Activated CD8-positive, alpha-beta memory T cell treated with anti-CD3 and anti-CD28 coated beads, Interleukin-2, amount 50 U/mL, for 24 hours (primary cell): ENCODE measurements around the gene ZNF609.

Source experiments
- DNase-seq: peaks from one replicate; pipeline ENCODE4 v3.0.0-alpha.2; 2020; ENCODE audit errors: extremely low read depth

Gene ZNF609

DNA sequence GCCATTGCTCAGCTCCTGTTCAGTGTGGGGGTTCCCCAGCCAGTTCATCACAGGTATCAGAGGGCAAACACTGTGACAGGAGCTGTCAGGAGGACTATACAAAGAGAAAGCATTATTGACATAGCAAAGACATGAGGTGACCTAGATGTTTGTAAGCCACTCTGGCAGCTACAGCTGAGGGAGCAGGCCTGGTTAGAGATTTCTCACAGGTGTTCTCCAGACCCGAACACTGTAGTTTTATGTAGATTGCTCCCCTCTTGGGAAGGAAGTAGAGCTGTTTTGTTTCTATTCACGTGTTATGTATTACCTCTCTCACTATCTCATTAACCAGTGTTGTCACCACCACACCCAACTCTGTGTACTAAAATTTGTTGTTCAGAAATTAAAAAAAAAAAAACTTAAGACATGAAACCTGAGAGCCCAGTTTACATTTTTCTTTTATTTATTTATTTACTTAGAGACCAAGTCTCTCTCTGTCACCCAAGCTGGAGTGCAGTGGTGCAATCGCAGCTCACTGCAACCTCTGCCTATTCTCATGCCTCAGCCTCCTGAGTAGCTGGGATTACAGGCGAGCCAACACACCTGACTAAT is 191.3 kb downstream of the ZNF609 start:
- DNase-seq, result no peak

DNA sequence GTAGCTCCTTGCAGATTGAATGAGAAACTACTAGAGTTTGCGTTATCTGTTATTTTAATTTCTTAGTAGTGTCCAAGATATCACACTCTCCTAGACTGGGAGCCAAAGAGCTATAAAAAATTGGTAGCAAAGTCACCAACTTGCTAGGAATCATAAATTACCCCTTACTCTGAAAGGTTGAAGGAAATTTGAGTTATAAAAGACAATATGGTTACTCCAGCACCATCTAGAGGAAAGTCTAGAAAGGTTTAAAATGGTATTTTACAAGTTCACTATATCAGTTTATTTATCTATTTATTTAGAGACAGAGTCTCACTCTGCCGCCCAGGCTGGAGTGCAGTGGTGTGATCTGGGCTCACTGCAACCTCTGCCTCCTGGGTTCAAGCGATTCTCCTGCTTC is 193.4 kb downstream of the ZNF609 start:
- DNase-seq, result no peak

DNA sequence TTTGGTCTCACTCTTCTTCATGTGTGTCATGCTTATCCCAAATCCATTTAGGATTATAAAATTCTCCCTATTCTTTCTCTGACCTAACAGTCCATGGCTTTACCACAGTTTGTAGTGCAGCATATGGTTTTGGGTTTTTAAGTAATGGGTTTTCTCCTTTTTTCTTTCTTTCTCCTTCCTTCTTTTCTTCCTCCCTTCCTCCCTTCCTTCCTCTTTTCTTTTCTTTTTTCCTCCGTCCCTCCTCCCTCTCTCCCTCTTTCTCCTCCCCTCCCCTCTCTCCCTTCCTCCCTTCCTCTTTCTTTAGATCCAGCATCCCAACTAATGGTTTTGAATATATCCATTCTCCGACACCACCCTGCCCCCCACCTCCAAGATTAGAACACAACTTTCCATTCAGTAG is 196.1 kb downstream of the ZNF609 start:
- no peak for DNase-seq

DNA sequence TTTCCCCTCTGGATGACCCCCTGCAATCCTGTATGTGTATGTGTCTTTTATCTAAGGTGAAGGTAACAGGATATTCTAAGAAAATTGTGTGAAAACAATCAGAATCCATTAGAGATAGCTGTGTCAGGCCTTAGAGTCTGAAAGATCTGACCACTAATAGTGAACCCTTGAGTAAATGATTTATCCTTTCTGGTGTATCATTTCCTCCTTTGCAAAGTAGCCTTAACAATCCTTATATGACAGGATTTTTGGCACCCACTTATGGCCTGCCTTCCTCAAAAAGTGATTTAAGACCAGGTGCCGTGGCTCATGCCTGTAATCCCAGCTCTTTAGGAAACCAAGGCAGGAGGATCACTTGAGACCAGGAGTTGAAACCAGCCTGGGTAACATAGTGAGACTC is 204.8 kb downstream of the ZNF609 start:
- no peak for DNase-seq

DNA sequence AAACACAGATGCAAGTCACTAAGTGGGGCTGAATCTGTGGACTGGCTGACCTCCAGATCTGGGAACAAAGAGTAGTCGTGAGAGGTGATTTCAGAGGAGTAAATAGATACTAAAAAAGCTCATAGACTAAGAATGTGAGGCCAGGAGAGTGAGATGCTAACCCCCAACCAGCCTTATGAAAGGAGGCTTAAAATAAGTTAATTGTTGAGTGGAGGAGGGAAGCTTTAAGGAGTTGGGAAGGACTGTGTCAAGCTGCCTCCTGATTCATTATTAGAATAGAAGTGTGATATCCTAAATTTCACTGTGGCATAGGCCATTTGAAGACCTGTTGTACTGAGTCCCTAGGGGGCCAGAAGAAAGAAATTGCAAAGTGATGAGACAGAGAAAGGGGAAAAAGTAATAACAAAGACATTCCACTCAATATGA is 207.4 kb downstream of the ZNF609 start:
- DNase-seq, result no peak

DNA sequence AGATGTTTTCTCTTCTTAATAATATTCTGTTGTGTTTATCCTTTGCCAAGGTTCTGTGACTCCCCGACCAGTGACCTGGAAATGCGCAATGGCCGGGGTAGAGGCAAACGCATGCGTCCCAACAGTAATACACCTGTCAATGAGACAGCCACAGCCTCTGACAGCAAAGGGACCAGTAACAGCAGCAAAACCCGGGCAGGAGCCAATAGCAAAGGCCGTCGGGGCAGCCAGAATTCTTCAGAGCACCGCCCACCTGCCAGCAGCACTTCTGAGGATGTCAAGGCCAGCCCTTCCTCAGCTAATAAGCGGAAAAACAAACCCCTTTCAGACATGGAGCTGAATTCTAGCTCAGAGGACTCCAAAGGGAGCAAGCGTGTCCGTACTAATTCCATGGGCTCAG is 213.5 kb downstream of the ZNF609 start:
- DNase-seq, result no peak

DNA sequence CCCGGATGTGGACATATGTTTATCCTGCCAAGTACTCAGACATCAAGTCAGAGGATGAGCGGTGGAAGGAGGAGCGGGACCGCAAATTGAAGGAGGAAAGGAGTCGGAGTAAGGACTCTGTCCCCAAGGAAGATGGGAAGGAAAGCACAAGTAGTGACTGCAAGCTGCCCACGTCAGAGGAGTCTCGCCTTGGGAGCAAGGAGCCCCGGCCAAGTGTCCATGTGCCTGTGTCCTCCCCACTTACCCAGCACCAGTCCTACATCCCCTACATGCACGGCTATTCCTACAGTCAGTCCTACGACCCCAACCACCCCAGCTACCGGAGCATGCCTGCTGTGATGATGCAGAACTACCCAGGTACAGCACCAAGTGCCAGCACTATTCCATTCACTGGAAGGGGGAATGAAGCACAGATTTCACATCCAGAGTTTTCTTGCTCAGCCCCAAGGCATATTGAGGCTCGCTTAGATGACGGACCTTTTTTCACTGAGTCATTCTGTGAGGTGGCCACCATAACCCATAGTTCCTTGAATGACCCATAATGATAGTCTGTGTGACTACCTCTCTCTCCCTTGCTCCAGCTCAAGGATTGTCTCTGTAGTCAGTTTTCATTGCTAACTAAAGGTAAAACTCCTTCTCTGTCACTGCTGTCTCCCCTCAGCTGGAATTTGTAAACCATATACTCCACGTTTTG is 217.9 kb downstream of the ZNF609 start:
- DNase-seq, result no peak

DNA sequence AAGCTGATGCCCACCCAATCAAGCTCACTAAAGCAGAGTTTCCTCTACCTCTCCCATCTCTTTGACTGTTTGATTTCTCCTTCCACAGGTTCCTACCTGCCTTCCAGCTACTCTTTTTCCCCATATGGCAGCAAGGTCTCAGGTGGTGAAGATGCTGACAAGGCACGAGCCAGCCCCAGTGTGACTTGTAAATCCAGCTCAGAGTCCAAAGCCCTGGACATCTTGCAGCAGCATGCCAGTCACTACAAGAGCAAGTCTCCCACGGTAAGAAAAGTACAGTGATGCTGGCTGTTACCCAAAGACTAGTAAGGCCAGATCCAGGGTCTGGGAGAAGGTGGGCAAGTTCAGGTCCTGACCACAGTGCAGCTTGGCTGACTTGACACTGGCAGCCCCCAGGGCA is 219.7 kb downstream of the ZNF609 start:
- no peak for DNase-seq

DNA sequence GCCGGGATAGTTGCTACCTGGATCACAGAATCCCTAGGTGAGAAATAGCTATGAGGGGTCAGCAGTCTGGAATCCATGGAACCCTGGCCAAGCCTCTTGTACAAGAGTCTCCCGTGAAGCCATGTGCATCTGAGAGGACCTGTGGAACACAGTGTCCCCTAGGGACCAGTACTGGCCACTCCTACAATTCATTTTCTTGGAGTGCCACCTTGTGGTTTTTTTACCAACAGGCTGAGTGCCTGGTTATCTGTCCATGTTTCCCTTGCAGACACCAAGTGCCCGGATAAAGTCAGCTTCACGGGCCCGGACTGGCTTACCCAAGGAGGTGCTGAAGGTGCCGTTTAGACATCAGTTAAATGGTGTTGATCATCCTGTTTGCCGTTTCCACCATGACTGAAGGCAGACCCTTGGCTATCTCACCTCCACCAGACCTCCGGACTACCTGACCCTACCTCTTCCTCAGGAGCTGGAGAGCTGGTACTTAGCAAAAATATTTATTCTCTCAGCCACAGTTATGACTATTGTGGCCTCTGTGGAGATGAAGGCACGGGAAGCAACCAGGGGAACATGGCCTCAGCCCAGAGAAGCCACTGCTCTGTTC is 221.1 kb downstream of the ZNF609 start:
- DNase-seq, result no peak

DNA sequence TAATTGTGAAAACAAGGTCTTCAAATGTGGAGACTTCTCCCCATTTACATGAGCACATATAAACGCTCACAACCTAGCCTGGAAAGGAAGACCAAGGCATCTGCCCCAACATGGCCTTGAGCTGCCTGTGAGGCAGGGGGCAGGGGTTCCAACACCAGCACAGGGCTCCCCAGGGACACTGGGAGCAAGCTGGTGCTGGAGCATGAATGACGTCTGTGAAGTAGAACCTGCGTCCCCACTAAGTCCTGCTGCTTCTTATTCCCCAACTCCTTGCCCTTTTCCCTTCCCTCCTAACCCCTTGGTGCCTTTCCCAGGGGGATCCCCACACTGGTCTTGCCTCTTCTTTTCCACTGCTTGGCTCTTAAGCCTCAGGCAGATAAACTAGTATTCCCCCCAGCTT is 221.9 kb downstream of the ZNF609 start:
- no peak for DNase-seq

DNA sequence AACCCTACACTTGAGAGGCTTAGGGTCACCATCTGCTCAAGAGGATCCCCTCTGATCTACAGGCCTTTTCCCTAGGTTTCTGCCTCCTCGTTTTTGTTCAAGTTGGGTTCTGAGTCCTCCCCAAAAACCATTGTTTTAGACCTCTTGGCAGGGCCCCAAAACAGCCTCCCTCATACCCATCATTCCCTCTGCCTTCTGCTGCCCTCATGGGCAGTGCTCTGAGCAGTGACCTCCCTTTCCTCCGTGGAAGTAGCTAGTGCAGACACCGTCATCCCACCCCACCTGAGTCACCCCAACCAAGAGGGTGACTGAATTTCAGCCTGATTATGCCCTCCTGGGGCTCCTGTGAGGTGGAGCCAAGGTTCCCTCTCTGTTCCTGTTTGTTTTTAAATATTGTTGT is 223.0 kb downstream of the ZNF609 start:
- DNase-seq, result no peak

DNA sequence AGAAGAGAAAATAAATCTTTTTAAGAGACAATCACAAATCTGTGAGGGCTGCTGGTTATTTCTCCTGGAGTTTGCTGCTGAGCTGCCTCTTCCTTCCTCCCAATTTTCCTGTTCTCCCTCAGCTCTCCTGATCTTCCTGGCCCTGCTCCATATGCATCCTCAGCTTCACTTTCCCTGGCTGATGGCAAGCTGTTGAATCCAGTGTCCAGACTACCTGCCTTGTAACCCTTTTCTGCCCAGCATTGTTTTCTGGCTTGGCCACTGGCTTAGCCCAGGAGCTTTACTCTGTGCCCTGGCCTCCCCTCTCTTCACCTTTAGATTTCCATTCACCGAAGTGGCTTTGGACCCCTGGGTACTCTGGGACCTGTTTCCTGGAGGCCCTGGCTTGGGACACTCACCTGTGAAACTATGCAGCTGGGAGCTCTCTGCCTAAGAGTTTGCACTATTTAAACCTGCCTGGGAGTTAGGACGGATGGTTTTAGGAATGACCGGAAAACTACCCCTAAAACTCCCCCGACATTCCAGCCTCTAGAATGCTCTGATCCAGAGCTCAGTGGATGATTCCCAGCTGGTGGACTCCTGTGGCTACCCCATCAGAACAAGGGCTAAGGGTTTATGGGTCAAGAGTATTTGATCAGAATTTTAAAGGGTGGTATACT is 225.0 kb downstream of the ZNF609 start:
- DNase-seq, result no peak

DNA sequence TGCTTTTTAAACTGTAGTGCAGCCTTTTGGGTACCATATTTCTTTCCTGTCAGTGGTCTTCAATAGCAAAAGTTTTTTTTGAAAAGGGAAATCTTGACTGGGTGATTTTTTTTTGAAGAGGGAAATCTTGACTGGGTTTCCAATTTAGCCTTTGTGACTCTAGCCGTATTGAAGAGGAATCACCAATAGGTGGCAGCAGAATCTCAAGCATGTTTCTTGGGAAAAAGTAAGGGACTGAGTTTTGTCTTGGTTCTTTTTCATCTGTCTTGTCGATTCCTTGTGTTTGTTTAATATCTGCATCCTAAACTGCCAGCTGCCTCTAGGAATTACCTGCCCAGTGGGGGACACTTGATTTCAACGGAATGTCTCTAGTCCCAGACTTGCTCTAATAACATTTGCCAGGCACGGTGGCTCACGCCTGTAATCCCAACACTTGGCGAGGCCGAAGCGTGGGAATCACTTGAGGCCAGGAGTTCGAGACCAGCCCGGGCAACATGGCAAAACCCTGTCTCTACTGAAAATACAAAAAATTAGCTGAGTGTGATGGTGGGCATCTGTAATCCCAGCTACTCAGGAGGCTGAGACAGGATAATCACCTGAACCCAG is 225.9 kb downstream of the ZNF609 start:
- DNase-seq, result no peak

DNA sequence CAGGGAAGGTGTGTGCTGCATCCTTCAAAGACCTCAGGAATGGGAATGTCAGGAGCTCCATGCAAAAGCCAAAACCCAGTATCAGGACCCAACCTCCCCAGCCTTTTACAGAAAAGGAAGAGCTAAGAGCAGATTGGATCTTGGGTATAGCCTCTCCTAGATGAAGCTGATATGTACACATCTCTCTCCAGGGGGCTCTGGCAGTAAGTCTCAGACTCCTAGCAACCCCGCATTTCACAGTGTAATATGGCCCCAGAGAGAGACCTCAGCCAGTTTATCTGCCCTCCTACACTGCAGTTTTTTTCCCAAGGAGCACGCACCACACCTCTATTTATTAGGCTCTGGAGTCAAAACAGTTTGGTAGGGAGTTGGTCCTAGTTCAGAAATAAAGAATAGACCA is 226.8 kb downstream of the ZNF609 start:
- DNase-seq, result no peak

DNA sequence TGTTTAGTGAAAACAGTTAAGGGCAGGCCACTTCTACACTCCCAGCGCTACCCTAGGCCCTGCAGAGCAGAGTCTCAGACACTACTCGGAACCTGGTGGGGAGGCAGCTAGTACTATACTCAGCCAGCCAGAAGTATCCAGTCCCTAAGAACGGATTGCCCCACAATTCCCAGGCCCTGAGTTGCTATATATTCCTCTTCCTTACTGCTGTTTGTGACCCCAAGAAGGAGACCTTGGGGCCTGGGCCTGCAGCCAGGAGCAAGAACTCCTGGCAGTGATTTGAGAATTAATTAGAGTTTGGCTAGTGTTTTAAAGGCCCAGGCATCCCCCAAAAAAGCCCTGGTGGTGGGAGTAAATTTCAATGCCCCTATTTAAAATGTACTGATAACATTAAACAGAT is 227.3 kb downstream of the ZNF609 start:
- DNase-seq, result no peak

DNA sequence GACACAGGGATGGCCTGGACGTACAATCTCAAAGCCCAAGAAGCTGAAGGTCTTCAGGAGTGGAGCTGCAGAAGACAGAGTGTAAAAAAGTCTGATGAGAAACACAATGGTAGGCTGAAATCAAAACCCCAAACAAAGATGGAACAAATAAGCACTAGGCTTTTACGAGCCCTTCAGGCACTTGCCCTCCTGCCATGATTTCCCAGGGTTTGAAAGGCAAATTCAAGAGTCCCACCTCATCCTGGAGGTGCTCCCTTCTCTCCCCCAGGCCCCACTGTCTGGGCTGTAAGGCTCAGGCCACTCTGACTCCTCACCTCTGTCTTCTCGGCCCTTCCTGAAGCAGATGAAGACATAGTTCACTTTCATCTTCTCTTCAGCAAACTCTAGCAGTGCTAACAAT is 228.4 kb downstream of the ZNF609 start:
- DNase-seq, result no peak

DNA sequence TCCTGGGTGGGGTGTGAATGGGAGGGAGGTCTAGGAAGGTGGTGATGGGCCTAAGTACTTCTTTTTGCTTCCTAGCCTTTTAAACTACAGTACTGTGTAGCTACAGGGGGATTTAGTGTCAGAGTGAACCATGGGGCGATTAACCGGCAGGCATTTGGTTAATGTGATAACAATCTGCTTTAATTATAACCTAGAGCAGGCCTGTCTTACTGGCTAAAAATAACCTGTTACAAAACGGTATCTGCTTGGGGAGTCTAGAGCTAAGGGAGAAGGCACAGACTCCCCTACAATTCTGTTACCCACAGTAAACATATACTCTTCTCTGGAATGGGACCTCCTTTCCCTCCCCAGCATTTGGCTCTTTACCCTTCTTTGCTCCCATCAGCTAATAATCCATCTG is 229.6 kb downstream of the ZNF609 start:
- no peak for DNase-seq

DNA sequence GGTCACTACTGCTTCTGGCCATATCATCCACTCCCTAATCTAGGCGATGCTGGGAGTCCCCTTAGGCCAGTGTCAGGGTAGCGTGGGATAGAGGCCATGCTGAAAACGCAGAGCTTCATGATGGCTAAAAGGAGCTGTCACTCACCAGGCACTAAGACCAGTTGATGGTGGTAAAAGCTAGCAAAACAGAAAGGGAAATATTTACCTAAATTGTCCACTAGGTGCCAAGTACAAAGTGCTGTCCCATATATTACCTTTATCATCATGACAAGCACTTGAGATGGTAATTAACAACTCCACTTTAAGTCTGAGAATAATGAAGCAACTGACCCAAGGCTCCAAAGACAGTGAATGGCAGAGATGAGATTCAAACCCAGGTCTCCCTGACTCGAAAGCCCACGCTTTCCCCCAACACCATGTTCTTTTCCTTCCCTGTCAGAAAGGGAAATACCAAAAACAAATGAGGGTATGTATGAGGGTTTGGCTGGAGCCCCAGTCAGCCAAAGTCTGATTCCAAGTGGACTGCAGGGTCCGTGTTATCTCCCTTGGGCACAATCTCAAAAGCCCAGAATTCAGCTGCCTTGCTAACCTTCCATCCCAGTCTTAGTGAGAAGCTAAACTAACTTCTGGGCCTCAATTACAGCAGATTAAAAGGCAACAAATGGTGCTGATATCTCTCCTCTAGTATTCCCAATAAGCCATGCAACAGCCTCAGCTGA is 230.4 kb downstream of the ZNF609 start:
- no peak for DNase-seq

DNA sequence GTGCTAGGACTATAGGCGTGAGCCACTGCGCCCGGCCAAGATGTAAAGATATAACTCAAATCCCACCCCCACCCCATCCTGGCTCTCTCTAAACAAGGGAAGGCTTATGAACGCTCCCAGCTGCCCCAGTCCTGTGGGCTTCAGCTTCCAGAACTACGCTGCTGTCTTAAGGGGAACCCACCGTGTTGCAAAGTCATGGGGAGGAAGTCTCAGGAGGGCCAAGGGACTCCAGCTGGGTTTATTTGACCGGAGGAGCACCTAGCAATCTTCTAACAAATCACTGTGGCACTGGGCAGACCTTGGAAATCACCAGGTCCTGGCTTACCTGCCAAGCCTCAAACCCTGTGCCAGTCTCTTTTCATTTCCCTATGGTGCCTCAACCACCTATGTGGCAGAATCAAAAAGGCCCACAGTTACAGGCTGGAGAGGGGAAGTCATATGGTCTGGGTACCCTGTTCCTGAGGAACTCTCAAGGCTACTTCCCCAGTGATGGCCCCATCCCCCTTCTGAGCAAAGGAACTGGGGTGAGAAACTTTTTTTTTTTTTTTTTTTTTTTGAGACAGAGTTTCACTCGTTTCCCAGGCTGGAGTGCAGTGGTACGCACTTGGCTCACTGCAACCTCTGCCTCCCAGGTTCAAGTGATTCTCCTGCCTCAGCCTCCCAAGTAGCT is 231.7 kb downstream of the ZNF609 start:
- no peak for DNase-seq

DNA sequence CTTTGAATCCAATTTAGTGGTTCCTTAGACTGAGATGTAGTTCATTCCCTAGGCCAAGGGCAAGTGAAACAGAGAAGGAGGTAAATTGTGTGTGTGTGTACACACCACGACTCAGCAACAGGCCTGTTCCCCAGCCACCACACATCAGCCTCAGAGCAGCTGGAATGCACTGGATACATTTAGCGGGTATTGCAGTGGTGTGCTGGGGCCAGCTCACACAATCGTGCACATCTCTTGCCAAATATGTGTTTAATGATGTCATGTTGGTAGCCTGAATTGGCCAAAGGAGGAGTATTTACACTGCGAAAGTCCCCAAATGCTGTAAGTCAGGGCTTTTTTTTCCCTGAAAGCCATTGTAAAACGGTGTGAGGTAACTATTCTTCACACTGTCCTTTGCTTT is 232.8 kb downstream of the ZNF609 start:
- DNase-seq, result no peak

DNA sequence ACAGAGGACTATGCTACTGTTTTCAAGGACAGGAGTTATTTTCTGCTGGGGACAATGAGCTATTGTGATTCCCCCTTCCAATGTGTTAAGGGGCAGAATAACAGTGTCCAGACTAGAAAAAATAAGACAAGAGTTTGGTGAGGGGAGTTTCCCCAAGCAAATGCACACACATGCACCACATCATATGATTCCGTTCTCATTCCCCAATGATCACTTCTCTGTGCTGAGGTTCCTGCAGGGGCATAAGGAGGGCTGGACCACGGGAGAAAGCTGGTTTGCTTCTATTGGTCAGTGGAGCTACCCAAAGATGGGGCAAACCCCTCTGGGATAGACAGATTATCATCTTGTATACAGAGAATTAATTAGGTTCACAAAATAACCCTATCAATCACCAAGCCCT is 234.4 kb downstream of the ZNF609 start:
- no peak for DNase-seq
